C4-2B (cell line): ENCODE data around the gene SOX2.

ENCODE experiments used
- CTCF ChIP-seq: fragments of 450-650 bp; conservative IDR thresholded peaks from 2 replicates; pipeline ENCODE4 v1.5.1; 2017; ENCODE audit warnings: mild to moderate bottlenecking
- ZFX ChIP-seq: fragments of 450-650 bp; IDR thresholded peaks from 2 replicates; pipeline ENCODE4 v1.6.1; 2017

- TF ChIP-seq ZFX (no peak), CTCF (no peak)
Observed at GRCh38 chr3:181755959-181756358, 44.2 kb downstream of the SOX2 start.
